ENCODE results near the gene FCRL5.

Gene FCRL5

DNA sequence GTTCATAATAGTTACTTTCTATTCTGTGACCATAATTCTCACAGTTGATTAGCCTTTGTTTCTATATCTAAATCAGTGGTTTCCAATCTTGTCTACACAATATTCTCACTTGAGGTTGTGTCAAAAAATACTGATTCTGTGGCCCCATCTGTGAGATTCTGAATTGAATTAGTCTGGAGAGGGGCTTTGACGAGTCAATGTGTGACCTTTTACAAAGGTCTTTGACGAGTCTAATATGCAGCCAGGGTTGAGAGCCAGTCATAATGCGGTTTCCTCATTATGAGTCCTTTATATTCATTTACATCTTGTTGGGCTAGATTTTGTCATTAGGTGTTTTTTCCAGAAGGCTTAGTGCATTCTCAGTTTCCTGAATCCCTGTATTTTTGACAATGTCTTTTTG lies 19.7 kb downstream of the FCRL5 start:
- H3K9me3 ChIP-seq (ENCODE audit: insufficient read depth, low read depth, low read length) = no peaks in the 10 kb centered on the region
- H3K9ac ChIP-seq (ENCODE audit: low read length) = no peak overlapping the region
- H3K36me3 ChIP-seq (ENCODE audit: control insufficient read depth in 1 of 2, insufficient read depth in 2 of 2, low read length in 2 of 2) = no peaks in the 10 kb centered on the region
- no peak overlapping the region for H3K18ac ChIP-seq (ENCODE audit: low read length)
- no peak overlapping the region for H4K91ac ChIP-seq (ENCODE audit: low read depth, low read length)
- H4K8ac ChIP-seq (ENCODE audit: low read depth, low read length) = no peak overlapping the region
- H2BK120ac ChIP-seq (ENCODE audit: insufficient read depth, low read length, poor library complexity) = no peak overlapping the region
- no peak overlapping the region for H3K4me2 ChIP-seq (ENCODE audit: low read length)
- no peak overlapping the region for H2BK5ac ChIP-seq (ENCODE audit: low read depth, low read length, poor library complexity)
- WGBS (ENCODE audit: extremely low coverage, insufficient coverage, insufficient read length) = no CpG with 5 or more reads among the region's 3 CpGs
- H3K27ac ChIP-seq (ENCODE audit: low read depth, low read length) = no peak overlapping the region
- H2BK12ac ChIP-seq (ENCODE audit: low read length) = no peak overlapping the region
- H4K12ac ChIP-seq (ENCODE audit: low read depth, low read length) = no peak overlapping the region
- H2AFZ ChIP-seq (ENCODE audit: insufficient read depth, low read length, poor library complexity) = no peak overlapping the region
- H3K4ac ChIP-seq (ENCODE audit: low read depth, low read length) = no peak overlapping the region
- no peaks in the 10 kb centered on the region for H3K79me1 ChIP-seq (ENCODE audit: low read length)
- no peak for DNase-seq
- no peaks in the 10 kb centered on the region for H3K4me1 ChIP-seq (ENCODE audit: control insufficient read depth in 1 of 2, insufficient read depth in 2 of 2, low read length in 2 of 2)
- no peak overlapping the region for H3K23ac ChIP-seq (ENCODE audit: low read length)
- H2AK5ac ChIP-seq (ENCODE audit: low read length) = no peak overlapping the region
- H3K27me3 ChIP-seq (ENCODE audit: insufficient read depth, low read length) = no peaks in the 10 kb centered on the region
- H3K14ac ChIP-seq (ENCODE audit: low read length) = no peak overlapping the region
- H3K4me3 ChIP-seq (ENCODE audit: low read depth, low read length) = no peak overlapping the region
- H3K79me2 ChIP-seq (ENCODE audit: control insufficient read depth, insufficient read depth, low read length, poor library complexity) = no peaks in the 10 kb centered on the region

GRCh38 chr1:157523774-157524493 lies 28.4 kb downstream of the FCRL5 start:
- H3K4me2 ChIP-seq (ENCODE audit: low read length) = no peak overlapping the region
- no peak overlapping the region for H2BK120ac ChIP-seq (ENCODE audit: insufficient read depth, low read length, poor library complexity)
- H2AFZ ChIP-seq (ENCODE audit: insufficient read depth, low read length, poor library complexity) = no peak overlapping the region
- peaks cover 0 to 2% of the 10 kb centered on the region in 2 experiments for H3K4me1 ChIP-seq (ENCODE audit: control insufficient read depth in 1 of 2, insufficient read depth in 2 of 2, low read length in 2 of 2)
- no peak overlapping the region for H3K23ac ChIP-seq (ENCODE audit: low read length)
- no peak overlapping the region for H3K27ac ChIP-seq (ENCODE audit: low read depth, low read length)
- no peak overlapping the region for H2BK5ac ChIP-seq (ENCODE audit: low read depth, low read length, poor library complexity)
- WGBS (ENCODE audit: extremely low coverage, insufficient coverage, insufficient read length) = no CpG with 5 or more reads among the region's 5 CpGs
- no peak overlapping the region for H4K12ac ChIP-seq (ENCODE audit: low read depth, low read length)
- H3K36me3 ChIP-seq (ENCODE audit: control insufficient read depth in 1 of 2, insufficient read depth in 2 of 2, low read length in 2 of 2) = no peaks in the 10 kb centered on the region
- no peak overlapping the region for H3K9ac ChIP-seq (ENCODE audit: low read length)
- no peaks in the 10 kb centered on the region for H3K27me3 ChIP-seq (ENCODE audit: insufficient read depth, low read length)
- no peaks in the 10 kb centered on the region for H3K79me1 ChIP-seq (ENCODE audit: low read length)
- no peaks in the 10 kb centered on the region for H3K9me3 ChIP-seq (ENCODE audit: insufficient read depth, low read depth, low read length)
- DNase-seq = no peak
- no peak overlapping the region for H2BK12ac ChIP-seq (ENCODE audit: low read length)
- H3K79me2 ChIP-seq (ENCODE audit: control insufficient read depth, insufficient read depth, low read length, poor library complexity) = no peaks in the 10 kb centered on the region
- no peak overlapping the region for H4K8ac ChIP-seq (ENCODE audit: low read depth, low read length)
- no peak overlapping the region for H2AK5ac ChIP-seq (ENCODE audit: low read length)
- H3K18ac ChIP-seq (ENCODE audit: low read length) = no peak overlapping the region
- no peak overlapping the region for H3K4ac ChIP-seq (ENCODE audit: low read depth, low read length)
- no peak overlapping the region for H4K91ac ChIP-seq (ENCODE audit: low read depth, low read length)
- H3K14ac ChIP-seq (ENCODE audit: low read length) = no peak overlapping the region
- H3K4me3 ChIP-seq (ENCODE audit: low read depth, low read length) = no peak overlapping the region

GRCh38 chr1:157521056-157521455 lies 31.3 kb downstream of the FCRL5 start:
- Histone ChIP-seq H3K14ac (ENCODE audit: low read length) (no peak overlapping the region), H4K8ac (ENCODE audit: low read depth, low read length) (no peak overlapping the region), H2AK5ac (ENCODE audit: low read length) (no peak overlapping the region), H2BK5ac (ENCODE audit: low read depth, low read length, poor library complexity) (no peak overlapping the region), H3K23ac (ENCODE audit: low read length) (no peak overlapping the region), H4K91ac (ENCODE audit: low read depth, low read length) (no peak overlapping the region), H3K79me2 (ENCODE audit: control insufficient read depth, insufficient read depth, low read length, poor library complexity) (no peaks in the 10 kb centered on the region), H3K4me3 (ENCODE audit: low read depth, low read length) (no peak overlapping the region), H3K27me3 (ENCODE audit: insufficient read depth, low read length) (no peaks in the 10 kb centered on the region), H3K9ac (ENCODE audit: low read length) (no peak overlapping the region), H4K12ac (ENCODE audit: low read depth, low read length) (no peak overlapping the region), H2AFZ (ENCODE audit: insufficient read depth, low read length, poor library complexity) (no peak overlapping the region), H3K4ac (ENCODE audit: low read depth, low read length) (no peak overlapping the region), H3K4me2 (ENCODE audit: low read length) (no peak overlapping the region), H3K4me1 (ENCODE audit: control insufficient read depth in 1 of 2, insufficient read depth in 2 of 2, low read length in 2 of 2) (peaks cover 0 to 2% of the 10 kb centered on the region in 2 experiments), H3K9me3 (ENCODE audit: insufficient read depth, low read depth, low read length) (no peaks in the 10 kb centered on the region), H2BK12ac (ENCODE audit: low read length) (no peak overlapping the region), H3K79me1 (ENCODE audit: low read length) (no peaks in the 10 kb centered on the region), H3K36me3 (ENCODE audit: control insufficient read depth in 1 of 2, insufficient read depth in 2 of 2, low read length in 2 of 2) (no peaks in the 10 kb centered on the region), H3K18ac (ENCODE audit: low read length) (no peak overlapping the region), H3K27ac (ENCODE audit: low read depth, low read length) (no peak overlapping the region), H2BK120ac (ENCODE audit: insufficient read depth, low read length, poor library complexity) (no peak overlapping the region)
- DNase-seq = no peak
- no CpG with 5 or more reads among the region's 10 CpGs for WGBS (ENCODE audit: extremely low coverage, insufficient coverage, insufficient read length)

GRCh38 chr1:157520386-157520935 lies 31.9 kb downstream of the FCRL5 start:
- H2AFZ ChIP-seq (ENCODE audit: insufficient read depth, low read length, poor library complexity) = no peak overlapping the region
- H2BK5ac ChIP-seq (ENCODE audit: low read depth, low read length, poor library complexity) = no peak overlapping the region
- peaks cover 0 to 2% of the 10 kb centered on the region in 2 experiments for H3K4me1 ChIP-seq (ENCODE audit: control insufficient read depth in 1 of 2, insufficient read depth in 2 of 2, low read length in 2 of 2)
- H4K8ac ChIP-seq (ENCODE audit: low read depth, low read length) = no peak overlapping the region
- WGBS (ENCODE audit: extremely low coverage, insufficient coverage, insufficient read length) = no CpG with 5 or more reads among the region's 20 CpGs
- no peak overlapping the region for H3K14ac ChIP-seq (ENCODE audit: low read length)
- H3K4me2 ChIP-seq (ENCODE audit: low read length) = no peak overlapping the region
- H3K27ac ChIP-seq (ENCODE audit: low read depth, low read length) = no peak overlapping the region
- DNase-seq = no peak
- H4K12ac ChIP-seq (ENCODE audit: low read depth, low read length) = no peak overlapping the region
- no peak overlapping the region for H2BK12ac ChIP-seq (ENCODE audit: low read length)
- H3K79me2 ChIP-seq (ENCODE audit: control insufficient read depth, insufficient read depth, low read length, poor library complexity) = no peaks in the 10 kb centered on the region
- H3K23ac ChIP-seq (ENCODE audit: low read length) = no peak overlapping the region
- no peak overlapping the region for H3K4me3 ChIP-seq (ENCODE audit: low read depth, low read length)
- no peaks in the 10 kb centered on the region for H3K79me1 ChIP-seq (ENCODE audit: low read length)
- H4K91ac ChIP-seq (ENCODE audit: low read depth, low read length) = no peak overlapping the region
- H3K18ac ChIP-seq (ENCODE audit: low read length) = no peak overlapping the region
- no peaks in the 10 kb centered on the region for H3K36me3 ChIP-seq (ENCODE audit: control insufficient read depth in 1 of 2, insufficient read depth in 2 of 2, low read length in 2 of 2)
- no peak overlapping the region for H2AK5ac ChIP-seq (ENCODE audit: low read length)
- no peak overlapping the region for H3K9ac ChIP-seq (ENCODE audit: low read length)
- no peaks in the 10 kb centered on the region for H3K27me3 ChIP-seq (ENCODE audit: insufficient read depth, low read length)
- no peak overlapping the region for H3K4ac ChIP-seq (ENCODE audit: low read depth, low read length)
- H2BK120ac ChIP-seq (ENCODE audit: insufficient read depth, low read length, poor library complexity) = no peak overlapping the region
- no peaks in the 10 kb centered on the region for H3K9me3 ChIP-seq (ENCODE audit: insufficient read depth, low read depth, low read length)
